Measurements from ENCODE around the gene SLC10A3. TPM values are rescaled to one million over a fixed set of nuclear protein-coding genes. Genes with fewer than 3 reads are reported as not detected.

Gene SLC10A3
- total RNA-seq, 1 experiment from 2014 or later: 32.1 TPM

GRCh38 chrX:154467556-154467955 is 22.9 kb downstream of the SLC10A3 start:
- Histone ChIP-seq H4K20me1 (ENCODE audit: insufficient read depth, low read depth, low read length) (no peaks in the 10 kb centered on the region), H3K9me2 (replicated peaks; ENCODE audit: insufficient read depth, low read length) (no peaks in the 10 kb centered on the region), H3K9ac (ENCODE audit: low read length) (no peak overlapping the region), H3K36me3 (ENCODE audit: insufficient read depth, low read length) (no peaks in the 10 kb centered on the region), H3K79me2 (ENCODE audit: low read length) (no peaks in the 10 kb centered on the region), H3K9me3 (ENCODE audit: low read length) (no peaks in the 10 kb centered on the region), H2AFZ (ENCODE audit: low read length) (no peak overlapping the region), H3K4me1 (ENCODE audit: low read length) (no peaks in the 10 kb centered on the region), H3K4me2 (ENCODE audit: low read depth, low read length, poor library complexity, severe bottlenecking) (no peak overlapping the region), H3K4me3 (ENCODE audit: low read length) (no peak overlapping the region), H3K27me3 (ENCODE audit: low read length) (no peaks in the 10 kb centered on the region), H3K27ac (ENCODE audit: low read length) (no peak overlapping the region)
- DNase-seq: no peak

GRCh38 chrX:154466907-154467306 is 23.5 kb downstream of the SLC10A3 start:
- Histone ChIP-seq H3K4me3 (ENCODE audit: low read length) (no peak overlapping the region), H4K20me1 (ENCODE audit: insufficient read depth, low read depth, low read length) (no peaks in the 10 kb centered on the region), H3K4me2 (ENCODE audit: low read depth, low read length, poor library complexity, severe bottlenecking) (no peak overlapping the region), H3K4me1 (ENCODE audit: low read length) (no peaks in the 10 kb centered on the region), H3K27ac (ENCODE audit: low read length) (no peak overlapping the region), H3K27me3 (ENCODE audit: low read length) (no peaks in the 10 kb centered on the region), H3K9ac (ENCODE audit: low read length) (no peak overlapping the region), H2AFZ (ENCODE audit: low read length) (no peak overlapping the region), H3K36me3 (ENCODE audit: insufficient read depth, low read length) (no peaks in the 10 kb centered on the region), H3K9me3 (ENCODE audit: low read length) (no peaks in the 10 kb centered on the region), H3K79me2 (ENCODE audit: low read length) (no peaks in the 10 kb centered on the region), H3K9me2 (replicated peaks; ENCODE audit: insufficient read depth, low read length) (no peaks in the 10 kb centered on the region)
- DNase-seq: no peak

- Histone ChIP-seq H3K4me2 (ENCODE audit: low read depth, low read length, poor library complexity, severe bottlenecking) (no peak overlapping the region), H3K4me1 (ENCODE audit: low read length) (no peaks in the 10 kb centered on the region), H3K79me2 (ENCODE audit: low read length) (no peaks in the 10 kb centered on the region), H3K9ac (ENCODE audit: low read length) (no peak overlapping the region), H3K36me3 (ENCODE audit: insufficient read depth, low read length) (no peaks in the 10 kb centered on the region), H3K9me3 (ENCODE audit: low read length) (no peaks in the 10 kb centered on the region), H4K20me1 (ENCODE audit: insufficient read depth, low read depth, low read length) (no peaks in the 10 kb centered on the region), H3K27ac (ENCODE audit: low read length) (no peak overlapping the region), H3K9me2 (replicated peaks; ENCODE audit: insufficient read depth, low read length) (no peaks in the 10 kb centered on the region), H3K4me3 (ENCODE audit: low read length) (no peak overlapping the region), H2AFZ (ENCODE audit: low read length) (no peak overlapping the region), H3K27me3 (ENCODE audit: low read length) (no peaks in the 10 kb centered on the region)
- DNase-seq: no peak
Measured at GRCh38 chrX:154466036-154466435, 24.4 kb downstream of the SLC10A3 start.

GRCh38 chrX:154465601-154466000 is 24.8 kb downstream of the SLC10A3 start:
- no peak for DNase-seq
- Histone ChIP-seq H3K4me1 (ENCODE audit: low read length) (no peaks in the 10 kb centered on the region), H3K36me3 (ENCODE audit: insufficient read depth, low read length) (no peaks in the 10 kb centered on the region), H3K9me3 (ENCODE audit: low read length) (no peaks in the 10 kb centered on the region), H2AFZ (ENCODE audit: low read length) (no peak overlapping the region), H3K9me2 (replicated peaks; ENCODE audit: insufficient read depth, low read length) (no peaks in the 10 kb centered on the region), H3K4me3 (ENCODE audit: low read length) (no peak overlapping the region), H4K20me1 (ENCODE audit: insufficient read depth, low read depth, low read length) (no peaks in the 10 kb centered on the region), H3K9ac (ENCODE audit: low read length) (no peak overlapping the region), H3K27me3 (ENCODE audit: low read length) (no peaks in the 10 kb centered on the region), H3K79me2 (ENCODE audit: low read length) (no peaks in the 10 kb centered on the region), H3K4me2 (ENCODE audit: low read depth, low read length, poor library complexity, severe bottlenecking) (no peak overlapping the region), H3K27ac (ENCODE audit: low read length) (no peak overlapping the region)

- H3K9me3 ChIP-seq (ENCODE audit: low read length): no peaks in the 10 kb centered on the region
- no peaks in the 10 kb centered on the region for H3K27me3 ChIP-seq (ENCODE audit: low read length)
- no peak overlapping the region for H3K27ac ChIP-seq (ENCODE audit: low read length)
- H3K79me2 ChIP-seq (ENCODE audit: low read length): no peaks in the 10 kb centered on the region
- no peak for DNase-seq
- no peak overlapping the region for H3K9ac ChIP-seq (ENCODE audit: low read length)
- no peaks in the 10 kb centered on the region for H3K4me1 ChIP-seq (ENCODE audit: low read length)
- no peak overlapping the region for H3K4me3 ChIP-seq (ENCODE audit: low read length)
- H4K20me1 ChIP-seq (ENCODE audit: insufficient read depth, low read depth, low read length): no peaks in the 10 kb centered on the region
- H2AFZ ChIP-seq (ENCODE audit: low read length): no peak overlapping the region
- no peaks in the 10 kb centered on the region for H3K36me3 ChIP-seq (ENCODE audit: insufficient read depth, low read length)
- no peak overlapping the region for H3K4me2 ChIP-seq (ENCODE audit: low read depth, low read length, poor library complexity, severe bottlenecking)
- no peaks in the 10 kb centered on the region for H3K9me2 ChIP-seq (replicated peaks; ENCODE audit: insufficient read depth, low read length)
Measured at GRCh38 chrX:154464806-154465365, 25.5 kb downstream of the SLC10A3 start.

GRCh38 chrX:154463611-154464220 is 26.7 kb downstream of the SLC10A3 start:
- H3K27me3 ChIP-seq (ENCODE audit: low read length): no peaks in the 10 kb centered on the region
- H3K27ac ChIP-seq (ENCODE audit: low read length): no peak overlapping the region
- H3K36me3 ChIP-seq (ENCODE audit: insufficient read depth, low read length): no peaks in the 10 kb centered on the region
- no peaks in the 10 kb centered on the region for H4K20me1 ChIP-seq (ENCODE audit: insufficient read depth, low read depth, low read length)
- no peak for DNase-seq
- no peak overlapping the region for H3K4me2 ChIP-seq (ENCODE audit: low read depth, low read length, poor library complexity, severe bottlenecking)
- no peak overlapping the region for H3K4me3 ChIP-seq (ENCODE audit: low read length)
- no peak overlapping the region for H2AFZ ChIP-seq (ENCODE audit: low read length)
- H3K9me3 ChIP-seq (ENCODE audit: low read length): no peaks in the 10 kb centered on the region
- H3K79me2 ChIP-seq (ENCODE audit: low read length): peaks cover 4% of the 10 kb centered on the region; the same call in 1 of the 2 replicates
- peaks cover 6% of the 10 kb centered on the region for H3K4me1 ChIP-seq (ENCODE audit: low read length)
- H3K9me2 ChIP-seq (replicated peaks; ENCODE audit: insufficient read depth, low read length): no peaks in the 10 kb centered on the region
- no peak overlapping the region for H3K9ac ChIP-seq (ENCODE audit: low read length)

GRCh38 chrX:154462396-154462795 is 28.0 kb downstream of the SLC10A3 start:
- DNase-seq: no peak
- Histone ChIP-seq H3K9ac (ENCODE audit: low read length) (no peak overlapping the region), H3K27ac (ENCODE audit: low read length) (no peak overlapping the region), H3K4me3 (ENCODE audit: low read length) (no peak overlapping the region), H2AFZ (ENCODE audit: low read length) (no peak overlapping the region), H3K4me2 (ENCODE audit: low read depth, low read length, poor library complexity, severe bottlenecking) (no peak overlapping the region), H3K79me2 (ENCODE audit: low read length) (peaks cover 6% of the 10 kb centered on the region; the same call in 1 of the 2 replicates), H3K27me3 (ENCODE audit: low read length) (no peaks in the 10 kb centered on the region), H3K4me1 (ENCODE audit: low read length) (peaks cover 6% of the 10 kb centered on the region), H3K9me2 (replicated peaks; ENCODE audit: insufficient read depth, low read length) (no peaks in the 10 kb centered on the region), H3K9me3 (ENCODE audit: low read length) (no peaks in the 10 kb centered on the region), H4K20me1 (ENCODE audit: insufficient read depth, low read depth, low read length) (no peaks in the 10 kb centered on the region), H3K36me3 (ENCODE audit: insufficient read depth, low read length) (no peaks in the 10 kb centered on the region)

- H3K4me3 ChIP-seq (ENCODE audit: low read length): no peak overlapping the region
- H3K36me3 ChIP-seq (ENCODE audit: insufficient read depth, low read length): no peaks in the 10 kb centered on the region
- H4K20me1 ChIP-seq (ENCODE audit: insufficient read depth, low read depth, low read length): no peaks in the 10 kb centered on the region
- H3K4me2 ChIP-seq (ENCODE audit: low read depth, low read length, poor library complexity, severe bottlenecking): no peak overlapping the region
- DNase-seq: no peak
- no peak overlapping the region for H3K27ac ChIP-seq (ENCODE audit: low read length)
- no peaks in the 10 kb centered on the region for H3K27me3 ChIP-seq (ENCODE audit: low read length)
- H3K9me3 ChIP-seq (ENCODE audit: low read length): no peaks in the 10 kb centered on the region
- H3K9ac ChIP-seq (ENCODE audit: low read length): no peak overlapping the region
- H2AFZ ChIP-seq (ENCODE audit: low read length): no peak overlapping the region
- H3K79me2 ChIP-seq (ENCODE audit: low read length): peaks cover 6% of the 10 kb centered on the region; the same call in 1 of the 2 replicates
- H3K9me2 ChIP-seq (replicated peaks; ENCODE audit: insufficient read depth, low read length): no peaks in the 10 kb centered on the region
- H3K4me1 ChIP-seq (ENCODE audit: low read length): peaks cover 6% of the 10 kb centered on the region
Measured at GRCh38 chrX:154460326-154460725, 30.1 kb downstream of the SLC10A3 start.
